Activated CD4-positive, alpha-beta T cell treated with anti-CD3 and anti-CD28 coated beads, Interleukin-2, amount 50 U/mL, for 48 hours (primary cell): ENCODE data around the gene AGAP4.
"Not testable (repeated sequence)": the region's sequence is repeated elsewhere in the genome, so short reads cannot be mapped to it uniquely, and the experiment has no call there.

ENCODE experiments used
- DNase-seq, 2 experiments: peaks; one replicate each; pipeline ENCODE4 v3.0.0-alpha.2; 2020

Gene AGAP4

DNA sequence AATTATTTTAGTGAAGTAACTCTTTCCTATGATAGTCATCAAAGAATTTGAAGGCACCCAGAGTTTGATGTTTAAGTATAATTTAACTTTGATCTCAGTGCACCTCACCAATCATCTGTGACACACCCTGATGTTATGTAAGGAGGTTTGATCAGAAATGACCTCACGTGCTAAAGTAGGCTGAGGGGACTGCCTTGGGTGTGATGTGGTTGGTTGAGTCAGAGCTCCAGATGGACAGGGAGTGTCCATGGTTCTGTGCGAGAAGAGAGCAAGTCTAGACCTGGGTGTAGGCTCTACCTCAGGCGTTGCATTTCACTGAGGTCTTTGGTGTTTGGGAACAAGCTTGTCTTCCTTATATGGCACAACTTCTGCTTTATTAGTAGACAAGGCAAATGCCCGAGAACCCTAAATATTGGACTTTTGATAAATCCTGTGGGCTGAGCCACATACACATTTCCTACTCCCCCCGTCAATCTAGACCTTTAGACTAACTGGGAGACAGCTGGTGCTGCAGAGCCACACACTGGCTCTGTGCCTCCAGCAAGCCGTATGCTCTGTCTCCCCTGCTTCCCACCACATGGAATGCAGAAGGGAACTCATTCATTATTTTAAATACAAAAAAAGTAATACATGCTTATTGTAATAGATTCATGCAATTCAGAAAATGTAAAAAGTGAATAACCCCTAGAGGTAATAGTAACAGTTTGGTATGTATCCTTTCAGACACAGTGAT is 56.4 kb downstream of the AGAP4 start:
- not testable (repeated sequence) for DNase-seq

GRCh38 chr10:45789991-45790390 is 57.3 kb downstream of the AGAP4 start:
- DNase-seq = not testable (repeated sequence)

GRCh38 chr10:45787212-45787741 is 60.0 kb downstream of the AGAP4 start:
- DNase-seq = not testable (repeated sequence)

DNA sequence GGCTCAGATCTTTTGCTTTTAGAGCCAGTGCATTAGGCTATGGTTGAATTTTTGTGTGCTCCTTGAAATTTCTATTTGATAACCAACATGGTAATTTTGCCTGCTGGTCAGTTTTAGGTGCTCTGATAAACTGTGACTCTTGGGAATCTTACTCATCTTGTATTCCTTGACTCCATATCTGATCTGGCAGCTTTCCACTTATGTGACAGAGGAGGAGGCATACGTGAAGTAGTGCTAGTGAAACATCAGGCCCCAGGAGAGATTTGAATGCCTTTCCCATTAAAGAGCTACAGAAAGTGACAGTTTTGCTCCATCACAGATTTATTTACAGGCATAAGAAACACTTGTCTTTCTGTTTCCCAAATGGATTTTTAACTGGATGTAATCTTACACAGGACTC is 61.1 kb downstream of the AGAP4 start:
- not testable (repeated sequence) for DNase-seq
